BLaER1 treated with 17β-estradiol and CSF1 and Interleukin-3, amounts not matched to agents 10 nM and 100 nM (cell line): ENCODE results near the gene ZMYND8.
"Not testable (repeated sequence)": the region's sequence is repeated elsewhere in the genome, so short reads cannot be mapped to it uniquely, and the experiment has no call there.

Source experiments
- H3K27ac ChIP-seq, 11 experiments: shearing (Covaris generic); formaldehyde crosslinking; 2 replicates each; pipeline ENCODE4 v1.8.1; 2022
- H3K27me3 ChIP-seq, 11 experiments: shearing (Covaris generic); formaldehyde crosslinking; 2 replicates each; pipeline ENCODE4 v1.8.1; 2022
- H3K36me3 ChIP-seq, 11 experiments: shearing (Covaris generic); formaldehyde crosslinking; 2 replicates each; pipeline ENCODE4 v1.8.1; 2022
- H3K4me1 ChIP-seq, 10 experiments: shearing (Covaris generic); formaldehyde crosslinking; 2 replicates each; pipeline ENCODE4 v1.8.1; 2022
- H3K4me2 ChIP-seq, 11 experiments: shearing (Covaris generic); formaldehyde crosslinking; 2 replicates each; pipeline ENCODE4 v1.8.1; 2022
- H3K4me3 ChIP-seq, 10 experiments: shearing (Covaris generic); formaldehyde crosslinking; 2 replicates each; pipeline ENCODE4 v1.8.1; 2022
- H3K9ac ChIP-seq, 11 experiments: shearing (Covaris generic); formaldehyde crosslinking; 2 replicates each; pipeline ENCODE4 v1.8.1; 2022
- H3K9me3 ChIP-seq, 11 experiments: shearing (Covaris generic); formaldehyde crosslinking; replicated peaks in 1 of 11; 2 replicates each; pipeline ENCODE4 v1.8.1; 2022
- H4K20me1 ChIP-seq, 11 experiments: shearing (Covaris generic); formaldehyde crosslinking; 2 replicates each; pipeline ENCODE4 v1.8.1; 2022
- Cebpa-rat ChIP-seq, 11 experiments: shearing (Covaris generic); IDR thresholded peaks; 2 replicates each; pipeline ENCODE4 v1.8.1; 2022

ZMYND8 gene

DNA sequence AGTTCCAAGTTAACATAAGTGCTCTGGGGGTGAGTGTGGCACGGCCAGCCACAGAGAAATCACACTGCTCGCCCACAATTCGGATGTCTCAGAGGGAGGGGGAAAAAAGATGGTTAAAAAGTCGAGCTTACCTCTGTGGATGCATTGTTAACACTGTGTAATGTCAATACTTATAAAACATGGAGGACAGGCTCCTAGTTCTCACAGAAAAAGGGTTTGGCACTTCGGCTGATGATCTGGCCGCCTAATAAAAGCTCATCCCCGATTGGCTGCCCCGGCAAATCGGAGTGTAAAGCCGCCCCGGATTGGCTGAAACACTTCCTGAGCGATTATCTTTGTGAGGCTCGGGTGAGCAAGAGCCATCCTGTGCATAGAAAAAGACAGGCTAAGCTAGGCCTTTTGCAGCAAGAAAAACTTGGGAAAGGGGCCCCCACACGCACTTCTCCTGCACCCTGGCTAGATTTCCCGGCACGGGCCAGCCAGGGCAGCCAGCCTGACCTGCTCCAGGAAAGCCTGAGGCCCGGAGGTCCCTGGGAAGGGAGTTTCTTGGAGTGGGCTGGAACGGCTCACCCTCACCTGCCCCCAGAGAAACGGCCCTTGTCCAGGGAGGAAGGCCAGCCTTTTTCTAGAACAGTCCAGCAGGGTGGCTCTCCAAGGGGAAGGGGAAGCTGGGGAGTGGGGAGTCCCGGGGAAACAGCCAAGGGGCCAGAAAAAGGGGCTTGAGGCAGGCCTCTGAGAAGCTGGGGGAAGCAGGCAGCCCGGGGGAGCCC lies at the start of gene ZMYND8:
Gene ZMYND8, minus strand, starts transcription at position 174 of the 770 bp plus-strand sequence. Its CDS starts 29 bp downstream, at position 145.
- H3K9me3 ChIP-seq = no peaks in the 10 kb centered on the region

DNA sequence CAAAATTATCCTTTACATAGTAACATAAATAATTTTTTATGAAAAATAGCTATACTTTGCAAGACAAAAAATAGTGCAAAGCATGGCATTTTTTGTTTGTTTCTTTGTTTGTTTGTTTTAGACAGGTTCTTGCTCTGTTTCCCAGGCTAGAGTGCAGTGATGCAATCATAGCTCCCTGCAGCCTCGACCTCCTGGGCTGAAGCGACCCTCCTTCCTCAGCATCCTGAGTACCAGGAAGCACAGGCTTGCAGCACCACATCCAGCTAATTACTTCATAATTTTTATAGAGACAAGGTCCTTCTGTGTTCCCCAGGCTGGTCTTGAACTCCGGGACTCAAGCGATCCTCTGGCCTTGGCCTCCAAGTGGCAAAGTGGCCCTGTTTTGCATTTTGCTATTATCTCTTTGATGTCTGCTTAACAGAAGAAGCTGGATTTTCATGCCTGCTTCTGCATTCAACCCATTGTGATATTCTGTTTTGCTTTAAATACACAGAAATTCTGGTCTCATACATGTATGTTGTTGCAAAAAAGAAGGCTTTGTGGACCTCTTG lies 49.4 kb upstream of the ZMYND8 start:
- Histone ChIP-seq H3K4me2 (peak overlapping the region in 3 of 11 experiments; percentile 3 to 46 (median 11); a peak in 4 of 22 replicates), H3K36me3 (no peaks in the 10 kb centered on the region), H3K9me3 (peaks cover 5 to 12% (median 9%) of the 10 kb centered on the region in 11 experiments; a peak in 19 of 22 replicates), H3K27me3 (no peaks in the 10 kb centered on the region), H3K4me3 (no peak overlapping the region), H3K27ac (no peak overlapping the region), H3K4me1 (peaks cover 0 to 13% (median 0%) of the 10 kb centered on the region in 10 experiments; a peak in 8 of 20 replicates), H4K20me1 (no peaks in the 10 kb centered on the region), H3K9ac (no peak overlapping the region)
- peak in 1 of 11 experiments; percentile 36; a peak in 1 of 22 replicates for TF ChIP-seq Cebpa-rat (IDR thresholded peaks at IDR 0.05)

More for the DNA sequence above, at the start of gene ZMYND8:
- H4K20me1 ChIP-seq = peaks cover 0 to 10% (median 0%) of the 10 kb centered on the region in 11 experiments; a peak in 2 of 22 replicates
- H3K4me2 ChIP-seq = peak within 1 kb of the TSS; percentile 90 to 100 (median 97)
- TF ChIP-seq Cebpa-rat (IDR thresholded peaks at IDR 0.05) = no peak
- H3K27ac ChIP-seq = peak within 1 kb of the TSS; percentile 91 to 100 (median 98)
- H3K4me3 ChIP-seq = peak within 1 kb of the TSS; percentile 52 to 75 (median 66)
- H3K36me3 ChIP-seq = peaks cover 0 to 8% (median 0%) of the 10 kb centered on the region in 11 experiments; a peak in 4 of 22 replicates
- peaks cover 74 to 86% (median 78%) of the 10 kb centered on the region in 10 experiments for H3K4me1 ChIP-seq
- no peaks in the 10 kb centered on the region for H3K27me3 ChIP-seq
- peak within 1 kb of the TSS; percentile 87 to 96 (median 91) for H3K9ac ChIP-seq

DNA sequence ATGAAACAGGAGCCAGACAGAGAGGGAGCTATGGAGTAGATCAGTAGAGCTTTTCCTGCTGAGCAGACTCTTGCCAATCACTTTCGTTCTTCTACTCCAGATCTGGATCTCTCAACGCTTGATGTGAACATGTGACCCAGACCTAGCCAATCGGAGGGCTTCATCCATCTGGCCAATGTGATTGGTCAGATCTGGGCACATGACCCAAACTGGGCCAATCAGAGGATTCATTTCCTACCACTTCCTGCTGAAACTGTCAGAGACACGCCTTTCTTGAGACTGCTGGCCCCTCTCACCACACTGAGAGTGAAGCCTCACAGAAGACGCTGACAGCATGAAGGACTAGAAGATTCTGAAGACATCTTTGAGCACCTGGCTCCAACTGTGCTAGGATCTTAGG lies 44.2 kb upstream of the ZMYND8 start:
- Histone ChIP-seq H3K9me3 (peaks cover 10 to 17% (median 15%) of the 10 kb centered on the region in 11 experiments; a peak in 19 of 22 replicates), H3K4me1 (peaks cover 0 to 7% (median 0%) of the 10 kb centered on the region in 10 experiments; a peak in 5 of 20 replicates), H3K27ac (no peak overlapping the region), H3K4me2 (no peak overlapping the region), H3K36me3 (no peaks in the 10 kb centered on the region), H3K9ac (no peak overlapping the region), H3K27me3 (no peaks in the 10 kb centered on the region), H4K20me1 (no peaks in the 10 kb centered on the region), H3K4me3 (no peak overlapping the region)
- no peak for TF ChIP-seq Cebpa-rat (IDR thresholded peaks at IDR 0.05)

DNA sequence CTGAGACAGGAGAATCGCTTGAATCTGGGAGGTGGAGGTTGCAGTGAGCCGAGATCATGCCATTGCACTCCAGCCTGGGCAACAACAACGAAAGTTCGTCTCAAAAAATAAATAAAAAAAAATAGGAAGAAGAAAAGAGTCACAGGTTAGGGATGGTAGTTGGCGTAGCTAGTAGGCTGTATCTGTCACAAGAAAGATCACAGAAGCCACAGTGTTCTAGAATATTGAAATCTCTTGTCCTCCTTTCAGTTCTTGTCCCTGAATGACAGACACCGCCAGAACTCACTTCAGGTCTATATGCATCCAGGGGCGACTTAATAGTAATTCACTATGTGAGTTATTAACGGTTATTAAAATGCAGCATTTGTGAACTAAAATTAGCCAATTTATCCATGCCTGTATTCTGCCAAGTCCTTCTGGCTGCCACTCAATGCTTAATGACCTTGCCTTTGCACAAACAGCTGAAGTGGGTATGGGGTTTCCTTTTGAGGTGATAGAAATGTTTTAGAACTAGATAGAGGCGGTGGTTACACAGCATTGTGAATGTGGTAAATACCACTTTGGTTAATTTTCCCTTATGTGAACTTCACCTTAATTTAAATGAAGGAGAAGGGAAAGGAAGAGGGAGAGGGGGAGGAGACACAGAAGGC lies 41.3 kb upstream of the ZMYND8 start:
- Histone ChIP-seq H3K9me3 (peaks cover 10 to 17% (median 15%) of the 10 kb centered on the region in 11 experiments; a peak in 19 of 22 replicates), H4K20me1 (no peaks in the 10 kb centered on the region), H3K4me1 (peaks cover 0 to 8% (median under 1%) of the 10 kb centered on the region in 10 experiments; a peak in 11 of 20 replicates), H3K36me3 (no peaks in the 10 kb centered on the region), H3K9ac (no peak overlapping the region), H3K27ac (no peak overlapping the region), H3K4me3 (no peak overlapping the region), H3K27me3 (no peaks in the 10 kb centered on the region), H3K4me2 (no peak overlapping the region)
- no peak for TF ChIP-seq Cebpa-rat (IDR thresholded peaks at IDR 0.05)

DNA sequence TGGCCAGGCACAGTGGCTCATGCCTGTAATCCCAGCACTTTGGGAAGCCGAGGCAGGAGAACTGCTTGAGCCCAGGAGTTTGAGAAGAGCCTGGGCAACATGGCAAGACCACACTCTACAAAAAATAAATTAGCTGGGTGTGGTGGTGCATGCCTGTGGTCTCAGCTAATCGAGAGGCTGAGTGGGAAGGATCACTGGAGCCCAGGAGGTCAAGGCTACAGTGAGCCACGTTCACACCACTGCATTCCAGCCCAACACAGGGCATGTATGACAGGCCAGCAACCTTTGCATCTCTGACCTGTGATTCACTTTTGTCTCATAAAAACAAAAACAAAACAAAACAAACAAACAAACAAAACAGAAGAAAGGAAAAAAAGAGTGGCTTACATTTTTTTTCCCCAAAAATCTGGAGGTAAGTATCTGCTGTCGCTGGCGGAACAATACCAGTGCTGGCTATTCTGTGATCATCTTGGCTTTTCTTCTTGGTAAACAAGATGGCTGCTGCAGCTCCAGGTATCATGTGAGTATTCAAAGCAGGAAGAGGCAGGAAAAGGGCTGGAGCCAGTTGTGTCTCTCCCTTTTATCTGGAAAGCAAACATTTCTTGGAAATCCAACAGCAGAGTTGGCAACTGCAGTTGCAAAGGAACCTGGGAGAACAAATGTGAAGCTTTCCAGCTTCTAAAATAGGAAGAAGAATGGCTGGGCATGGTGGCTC lies 40.4 kb upstream of the ZMYND8 start:
- no peak overlapping the region for H3K4me2 ChIP-seq

DNA sequence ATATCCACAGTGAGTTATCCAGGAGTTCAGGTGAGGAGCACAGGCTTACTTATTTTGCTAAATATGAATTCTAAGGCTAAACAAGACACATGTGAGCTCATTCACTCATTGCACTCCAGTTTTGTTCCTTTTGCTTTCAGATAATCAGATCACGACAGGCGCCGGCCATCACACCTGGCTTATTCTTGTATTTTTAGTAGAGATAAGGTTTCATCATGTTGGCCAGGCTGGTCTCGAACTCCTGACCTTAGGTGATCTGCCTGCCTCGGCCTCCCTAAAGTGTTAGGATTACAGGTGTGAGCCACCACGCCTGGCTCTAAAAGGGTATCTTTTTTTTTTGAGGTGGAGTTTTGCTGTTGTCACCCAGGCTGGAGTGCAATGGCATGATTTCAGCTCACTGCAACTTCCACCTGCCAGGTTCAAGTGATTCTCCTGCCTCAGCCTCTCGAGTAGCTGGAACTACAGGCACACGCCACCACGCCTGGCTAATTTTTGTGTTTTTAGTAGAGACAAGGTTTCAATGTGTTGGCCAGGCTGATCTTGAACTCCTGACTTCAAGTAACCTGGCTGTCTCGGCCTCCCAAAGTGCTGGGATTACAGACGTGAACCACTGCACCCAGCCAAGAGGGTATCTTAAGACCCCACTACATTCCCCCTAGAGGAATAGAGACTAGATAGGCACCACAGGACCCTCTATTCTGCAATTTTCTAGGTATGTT lies 37.5 kb upstream of the ZMYND8 start:
- H3K36me3 ChIP-seq, H3K27me3 ChIP-seq, H3K4me2 ChIP-seq, H4K20me1 ChIP-seq, H3K4me3 ChIP-seq, H3K9ac ChIP-seq, H3K27ac ChIP-seq: not testable (repeated sequence)
- Histone ChIP-seq H3K9me3 (peaks cover 10 to 25% (median 16%) of the 10 kb centered on the region in 11 experiments; a peak in 20 of 22 replicates), H3K4me1 (peaks cover 9 to 38% (median 21%) of the 10 kb centered on the region in 10 experiments; a peak in 19 of 20 replicates)

More for the DNA sequence above, 40.4 kb upstream of the ZMYND8 start:
- Histone ChIP-seq H3K9me3 (peaks cover 10 to 21% (median 17%) of the 10 kb centered on the region in 11 experiments; a peak in 20 of 22 replicates), H3K27ac (no peak overlapping the region), H3K4me1 (peaks cover 6 to 16% (median 9%) of the 10 kb centered on the region in 10 experiments; a peak in 19 of 20 replicates), H3K9ac (no peak overlapping the region), H3K4me3 (no peak overlapping the region), H3K27me3 (no peaks in the 10 kb centered on the region), H4K20me1 (no peaks in the 10 kb centered on the region), H3K36me3 (no peaks in the 10 kb centered on the region)
- TF ChIP-seq Cebpa-rat (IDR thresholded peaks at IDR 0.05) = no peak

DNA sequence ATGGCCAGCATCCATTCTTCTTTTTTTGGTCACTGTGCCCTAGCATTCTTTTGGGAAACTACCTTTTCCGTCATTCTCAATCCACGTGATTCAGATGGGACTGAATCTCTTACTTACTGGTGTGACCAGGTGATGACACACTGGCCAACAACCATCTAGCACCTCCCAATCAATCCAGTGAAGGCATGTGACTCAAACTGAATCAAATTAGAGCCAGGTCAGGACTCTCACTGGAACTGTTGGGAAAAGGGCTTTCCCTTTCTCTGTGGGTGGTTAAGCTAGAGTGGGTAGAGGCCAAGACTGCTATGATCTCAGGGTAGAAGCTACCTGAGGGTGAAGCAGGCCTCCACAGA lies 36.2 kb upstream of the ZMYND8 start:
- Histone ChIP-seq H3K9me3 (peaks cover 10 to 25% (median 16%) of the 10 kb centered on the region in 11 experiments; a peak in 20 of 22 replicates), H3K27ac (peak overlapping the region in 10 of 11 experiments; percentile 47 to 91 (median 72); a peak in 19 of 22 replicates), H3K27me3 (no peaks in the 10 kb centered on the region), H3K4me3 (no peak overlapping the region), H3K4me1 (peaks cover 9 to 43% (median 21%) of the 10 kb centered on the region in 10 experiments; a peak in 19 of 20 replicates), H3K9ac (peak overlapping the region in 7 of 11 experiments; percentile 8 to 71 (median 47); a peak in 10 of 22 replicates), H3K4me2 (peak overlapping the region in 8 of 11 experiments; percentile 14 to 82 (median 50); a peak in 13 of 22 replicates), H3K36me3 (no peaks in the 10 kb centered on the region), H4K20me1 (no peaks in the 10 kb centered on the region)
- no peak for TF ChIP-seq Cebpa-rat (IDR thresholded peaks at IDR 0.05)
